HEK293 (cell line): ENCODE results near the gene KBTBD3.

Experiments used
- HOXD13 ChIP-seq: sonication (generic); formaldehyde crosslinking; IDR thresholded peaks from 2 replicates; pipeline ENCODE4 v1.8.0; 2022; ENCODE audit warnings: missing genetic modification reagents, borderline replicate concordance
- KLF1 ChIP-seq: fragments of 450-650 bp; formaldehyde crosslinking; IDR thresholded peaks from 2 replicates; pipeline ENCODE4 v1.5.1; 2016; ENCODE audit warnings: missing biosample characterization, missing genetic modification characterization
- RBAK ChIP-seq: fragments of 450-650 bp; formaldehyde crosslinking; IDR thresholded peaks from 2 replicates; pipeline ENCODE4 v1.5.1; 2016; ENCODE audit warnings: missing biosample characterization, missing genetic modification characterization
- ZBTB8A ChIP-seq: fragments of 450-650 bp; formaldehyde crosslinking; IDR thresholded peaks from 2 replicates; pipeline ENCODE4 v1.5.1; 2016; ENCODE audit warnings: missing biosample characterization, missing genetic modification characterization
- ZNF501 ChIP-seq: fragments of 450-650 bp; formaldehyde crosslinking; IDR thresholded peaks from 2 replicates; pipeline ENCODE4 v1.5.1; 2016; ENCODE audit warnings: missing biosample characterization, missing genetic modification characterization

The KBTBD3 gene

GRCh38 chr11:106001304-106002012 lies 75.7 kb downstream of the KBTBD3 start (continued):
- TF ChIP-seq ZBTB8A (tag by site-specific recombination), result no peak
- TF ChIP-seq ZNF501 (tag by site-specific recombination), result no peak
- TF ChIP-seq KLF1, result no peak
- TF ChIP-seq RBAK, result no peak
- no peak for TF ChIP-seq HOXD13 (CRISPR knock-in tag)
